Esophagus squamous epithelium (tissue), 4 donors: Measurements from ENCODE around the gene HCFC1.
"Not testable (repeated sequence)": the region's sequence is repeated elsewhere in the genome, so short reads cannot be mapped to it uniquely, and the experiment has no call there.

Source experiments
- CTCF ChIP-seq, 6 experiments: fragments of 450-650 bp in 4 of 6; fragments of 200-600 bp in 2 of 6; sonication (generic) in 2 of 6; IDR thresholded peaks; one replicate each; pipeline ENCODE4 v1.5.1; 2016 to 2019; ENCODE audit warnings: antibody characterized with exemption in 6 of 6, mild to moderate bottlenecking in 4 of 6, moderate library complexity in 4 of 6
- POLR2A ChIP-seq, 4 donors: fragments of 450-650 bp; IDR thresholded peaks; one replicate each; pipeline ENCODE4 v1.6.1; 2017; ENCODE audit warnings: antibody characterized with exemption in 4 of 4, mild to moderate bottlenecking in 4 of 4, moderate library complexity in 3 of 4

- TF ChIP-seq CTCF, POLR2A (IDR thresholded peaks at IDR 0.05): not testable (repeated sequence)
Measured at GRCh38 chrX:153994398-153994797, 22.8 kb upstream of the HCFC1 start.
